Measurements from ENCODE around the gene USP48.

DNA sequence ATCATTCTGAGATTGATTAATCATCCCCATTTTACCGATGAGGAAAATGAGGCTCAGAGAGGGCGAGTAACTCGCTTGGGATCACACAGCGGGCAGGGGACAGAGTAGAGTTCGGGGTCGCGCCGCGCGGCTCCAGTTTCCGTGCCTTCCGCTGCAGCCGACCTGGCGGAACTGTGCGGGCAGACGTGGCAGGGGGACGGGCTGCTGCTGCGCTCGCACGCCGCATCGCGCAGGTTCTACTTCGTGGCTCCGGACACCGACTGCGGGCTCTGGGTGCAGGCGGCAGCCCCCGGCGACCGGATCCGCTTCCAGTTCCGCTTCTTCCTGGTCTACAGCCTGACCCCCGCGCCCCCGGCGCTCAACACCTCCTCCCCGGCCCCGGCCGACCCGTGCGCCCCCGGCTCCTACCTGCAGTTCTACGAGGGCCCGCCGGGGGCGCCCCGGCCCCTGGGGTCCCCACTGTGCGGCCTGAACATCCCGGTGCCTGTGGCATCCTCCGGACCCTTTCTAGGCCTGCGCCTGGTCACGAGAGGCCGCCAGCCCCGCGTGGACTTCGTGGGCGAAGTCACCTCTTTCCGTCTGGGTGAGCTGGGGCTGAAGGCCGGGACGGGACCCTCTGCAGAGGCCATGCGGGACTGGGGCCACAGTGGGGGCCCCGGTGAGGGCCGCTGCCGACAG is 31.4 kb upstream of the USP48 start:
- TF ChIP-seq, protein P1, sequence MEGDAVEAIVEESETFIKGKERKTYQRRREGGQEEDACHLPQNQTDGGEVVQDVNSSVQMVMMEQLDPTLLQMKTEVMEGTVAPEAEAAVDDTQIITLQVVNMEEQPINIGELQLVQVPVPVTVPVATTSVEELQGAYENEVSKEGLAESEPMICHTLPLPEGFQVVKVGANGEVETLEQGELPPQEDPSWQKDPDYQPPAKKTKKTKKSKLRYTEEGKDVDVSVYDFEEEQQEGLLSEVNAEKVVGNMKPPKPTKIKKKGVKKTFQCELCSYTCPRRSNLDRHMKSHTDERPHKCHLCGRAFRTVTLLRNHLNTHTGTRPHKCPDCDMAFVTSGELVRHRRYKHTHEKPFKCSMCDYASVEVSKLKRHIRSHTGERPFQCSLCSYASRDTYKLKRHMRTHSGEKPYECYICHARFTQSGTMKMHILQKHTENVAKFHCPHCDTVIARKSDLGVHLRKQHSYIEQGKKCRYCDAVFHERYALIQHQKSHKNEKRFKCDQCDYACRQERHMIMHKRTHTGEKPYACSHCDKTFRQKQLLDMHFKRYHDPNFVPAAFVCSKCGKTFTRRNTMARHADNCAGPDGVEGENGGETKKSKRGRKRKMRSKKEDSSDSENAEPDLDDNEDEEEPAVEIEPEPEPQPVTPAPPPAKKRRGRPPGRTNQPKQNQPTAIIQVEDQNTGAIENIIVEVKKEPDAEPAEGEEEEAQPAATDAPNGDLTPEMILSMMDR (IDR thresholded peaks at IDR 0.05): peak in 2 of 3 donors; percentile 24 to 39
- no peak for TF ChIP-seq POLR2AphosphoS5 (IDR thresholded peaks at IDR 0.05)

Measured in breast epithelium (tissue), 3 donors.